H1 (cell line): ENCODE data around the gene SPINK4. TPM values are rescaled to one million over a fixed set of nuclear protein-coding genes. Genes with fewer than 3 reads are reported as not detected.

Experiments
- CTCF ChIA-PET: fragments of 300-600 bp; sonication (Branson Sonifier 250); formaldehyde crosslinking; loops from one replicate; lab custom pipeline; 2021; ENCODE audit not compliant: partially characterized antibody; lab: Charles Lee
- POLR2A ChIA-PET: fragments of 300-600 bp; sonication (Branson Sonifier 250); formaldehyde crosslinking; loops from one replicate; lab custom pipeline; 2021; ENCODE audit warnings: inconsistent platforms; ENCODE audit not compliant: partially characterized antibody; lab: Charles Lee
- DNase-seq, 2 experiments: peaks; one replicate each; pipeline versions ENCODE4 v3.0.0 to v3.0.0-alpha.2; 2010 to 2022; ENCODE audit warnings: low spot score in 2 of 2, low read depth in 1 of 2, mixed read lengths in 1 of 2
- FAIRE-seq: peaks from 2 replicates; lab custom pipeline; 2011; peaks lifted over from hg19 to GRCh38; lab: Jason Lieb, UNC
- H2AFZ ChIP-seq: 2 replicates; pipeline ENCODE4 v1.8.1; 2012; ENCODE audit warnings: low read length, inconsistent platforms
- H2AK5ac ChIP-seq: 2 replicates; pipeline ENCODE4 v1.6.1; 2013; ENCODE audit warnings: low read depth, low read length
- H2BK120ac ChIP-seq: replicated peaks from 2 replicates; pipeline ENCODE3; 2013; ENCODE audit warnings: low read depth, low read length, inconsistent platforms
- H2BK12ac ChIP-seq: 2 replicates; pipeline ENCODE4 v1.6.1; 2013; ENCODE audit warnings: low read depth, low read length
- H2BK15ac ChIP-seq: 2 replicates; pipeline ENCODE4 v1.6.1; 2013; ENCODE audit warnings: low read length
- H2BK20ac ChIP-seq: 2 replicates; pipeline ENCODE4 v1.6.1; 2013; ENCODE audit warnings: low read length
- H2BK5ac ChIP-seq: 2 replicates; pipeline ENCODE4 v1.6.1; 2013; ENCODE audit warnings: low read depth, low read length
- H3K14ac ChIP-seq: 2 replicates; pipeline ENCODE4 v1.6.1; 2013; ENCODE audit warnings: inconsistent platforms; ENCODE audit not compliant: insufficient read length
- H3K18ac ChIP-seq: 2 replicates; pipeline ENCODE4 v1.6.1; 2013; ENCODE audit warnings: low read length; ENCODE audit errors: extremely low read depth
- H3K23ac ChIP-seq: 2 replicates; pipeline ENCODE4 v1.6.1; 2013; ENCODE audit warnings: inconsistent platforms; ENCODE audit not compliant: insufficient read length
- H3K23me2 ChIP-seq: 2 replicates; pipeline ENCODE4 v1.6.1; 2013; ENCODE audit warnings: low read depth, low read length
- H3K27ac ChIP-seq: 2 replicates; pipeline ENCODE4 v1.6.1; 2011; ENCODE audit warnings: low read depth, low read length, inconsistent platforms
- H3K27me3 ChIP-seq, 4 experiments: replicated peaks in 1 of 4; 1 replicate in 1 of 4; 2 replicates in 3 of 4; pipeline versions ENCODE4 v1.6.1 to v1.8.1; 2011 to 2013; ENCODE audit warnings: low read length in 3 of 4, mild to moderate bottlenecking in 3 of 4, inconsistent platforms in 2 of 4, mixed read lengths in 2 of 4, moderate library complexity in 1 of 4; ENCODE audit not compliant: control insufficient read depth in 3 of 4, insufficient read depth in 3 of 4; ENCODE audit errors: extremely low read depth in 1 of 4
- H3K36me3 ChIP-seq, 4 experiments: 2 replicates each; pipeline versions ENCODE4 v1.6.1 to v1.8.1; 2011 to 2013; ENCODE audit warnings: mild to moderate bottlenecking in 4 of 4, low read length in 3 of 4, moderate library complexity in 2 of 4, control low read depth in 1 of 4, inconsistent platforms in 1 of 4; ENCODE audit not compliant: insufficient read depth in 4 of 4, control insufficient read depth in 2 of 4
- H3K4ac ChIP-seq: replicated peaks from 2 replicates; pipeline ENCODE3; 2013; ENCODE audit warnings: low read length, low read depth, mixed read lengths, inconsistent platforms; ENCODE audit not compliant: insufficient read length
- H3K4me1 ChIP-seq, 4 experiments: replicated peaks in 1 of 4; 1 replicate in 1 of 4; 2 replicates in 3 of 4; pipeline versions ENCODE4 v1.6.1 to v1.8.1; 2011 to 2013; ENCODE audit warnings: low read length in 3 of 4, inconsistent platforms in 2 of 4, mixed read lengths in 1 of 4; ENCODE audit not compliant: insufficient read depth in 4 of 4, control insufficient read depth in 3 of 4
- H3K4me2 ChIP-seq, 2 experiments: 2 replicates each; pipeline versions ENCODE4 v1.6.1 to v1.8.1; 2011 to 2013; ENCODE audit warnings: low read depth in 2 of 2, low read length in 2 of 2, control low read depth in 1 of 2, inconsistent platforms in 1 of 2, mild to moderate bottlenecking in 1 of 2; ENCODE audit not compliant: insufficient read depth in 1 of 2
- H3K4me3 ChIP-seq, 4 experiments: fragments of 200-600, 300-600 bp in 1 of 4; sonication (generic), shearing (Covaris generic), sonication (Bioruptor Twin) in 1 of 4; 2 replicates each; pipeline versions ENCODE4 v1.5.1 to v1.8.1; 2011 to 2016; ENCODE audit warnings: low read length in 4 of 4, low read depth in 3 of 4, control low read depth in 2 of 4, inconsistent platforms in 2 of 4, mild to moderate bottlenecking in 2 of 4, mixed read lengths in 1 of 4, moderate library complexity in 1 of 4; ENCODE audit not compliant: insufficient read depth in 2 of 4; ENCODE audit errors: extremely low read depth in 1 of 4
- H3K56ac ChIP-seq: replicated peaks from 2 replicates; pipeline ENCODE3; 2013; ENCODE audit warnings: low read depth, mild to moderate bottlenecking, mixed read lengths, low read length, inconsistent platforms; ENCODE audit not compliant: insufficient read length
- H3K79me1 ChIP-seq: 2 replicates; pipeline ENCODE4 v1.6.1; 2013; ENCODE audit warnings: low read depth, low read length, control low read depth
- H3K79me2 ChIP-seq, 2 experiments: 2 replicates each; pipeline versions ENCODE4 v1.6.1 to v1.8.1; 2012 to 2013; ENCODE audit warnings: low read length in 2 of 2, mild to moderate bottlenecking in 2 of 2, inconsistent platforms in 1 of 2; ENCODE audit not compliant: insufficient read depth in 2 of 2, control insufficient read depth in 1 of 2
- H3K9ac ChIP-seq, 4 experiments: replicated peaks in 1 of 4; 1 replicate in 1 of 4; 2 replicates in 3 of 4; pipeline versions ENCODE4 v1.6.1 to v1.8.1; 2011 to 2013; ENCODE audit warnings: low read depth in 3 of 4, low read length in 3 of 4, control low read depth in 2 of 4, mild to moderate bottlenecking in 2 of 4, moderate library complexity in 2 of 4, inconsistent platforms in 1 of 4; ENCODE audit errors: extremely low read depth in 1 of 4
- H3K9me3 ChIP-seq, 2 experiments: 2 replicates each; pipeline versions ENCODE4 v1.6.1 to v1.8.1; 2012 to 2013; ENCODE audit warnings: mild to moderate bottlenecking in 2 of 2, moderate library complexity in 2 of 2, control low read depth in 1 of 2, inconsistent platforms in 1 of 2, low read depth in 1 of 2, low read length in 1 of 2, mixed read lengths in 1 of 2; ENCODE audit not compliant: insufficient read depth in 2 of 2
- H4K20me1 ChIP-seq, 2 experiments: replicated peaks in 1 of 2; 2 replicates each; pipeline versions ENCODE3 to v1.8.1; 2011 to 2013; ENCODE audit warnings: inconsistent platforms in 2 of 2, low read length in 2 of 2, mild to moderate bottlenecking in 1 of 2; ENCODE audit not compliant: insufficient read depth in 2 of 2, control insufficient read depth in 1 of 2
- H4K5ac ChIP-seq: 2 replicates; pipeline ENCODE4 v1.6.1; 2013; ENCODE audit warnings: low read length, low read depth, mixed read lengths, inconsistent platforms; ENCODE audit not compliant: insufficient read length
- H4K8ac ChIP-seq: 2 replicates; pipeline ENCODE4 v1.8.0; 2013; ENCODE audit warnings: mild to moderate bottlenecking, moderate library complexity, low read length, inconsistent platforms; ENCODE audit not compliant: insufficient read depth; ENCODE audit errors: extremely low read depth
- H4K91ac ChIP-seq: replicated peaks from 2 replicates; pipeline ENCODE3; 2013; ENCODE audit warnings: low read length, mixed read lengths, inconsistent platforms; ENCODE audit not compliant: insufficient read length
- HDAC6 ChIP-seq: IDR thresholded peaks from one replicate; pipeline ENCODE4 v1.7.1; 2012; ENCODE audit warnings: low read depth, mild to moderate bottlenecking, inconsistent platforms, low read length, moderate library complexity
- SAP30 ChIP-seq: fragments of 300-600 bp; sonication (generic); IDR thresholded peaks from 2 replicates; pipeline ENCODE4 v1.7.1; 2012; ENCODE audit warnings: low read length, moderate library complexity, mild to moderate bottlenecking, inconsistent platforms; ENCODE audit not compliant: insufficient read depth, insufficient replicate concordance
- SUZ12 ChIP-seq: fragments of 200-600 bp; sonication (generic); IDR thresholded peaks from 2 replicates; pipeline ENCODE4 v1.6.1; 2012; ENCODE audit warnings: mild to moderate bottlenecking, inconsistent platforms, low read length, moderate library complexity, mixed read lengths
- WGBS, 2 experiments: shearing (Covaris generic) in 1 of 2; methylation state at CpG; one replicate each; pipeline versions ENCODE4 v1.1.6 to v1.1.7; 2013 to 2015; ENCODE audit warnings: low lambda C conversion rate in 2 of 2, mixed read lengths in 2 of 2, inconsistent platforms in 1 of 2, low coverage in 1 of 2, missing lambda C conversion rate in 1 of 2; ENCODE audit not compliant: insufficient replicate concordance in 2 of 2, insufficient coverage in 1 of 2, insufficient read length in 1 of 2; ENCODE audit errors: extremely low coverage in 1 of 2, missing lambda C conversion rate in 1 of 2; 5-methylcytosine and 5-hydroxymethylcytosine counted together
- polyA plus RNA-seq, 7 experiments: library from polyadenylated mRNA; depleted of rRNA in 3 of 7; stranded (reverse) in 5 of 7; unstranded in 2 of 7; fragments of >200 nt in 5 of 7; fragments of 200-250 nt in 2 of 7; gene quantifications; 1 replicate in 5 of 7; 2 replicates in 1 of 7; 4 replicates in 1 of 7; pipeline versions ENCODE4 v1.2.1 to v1.2.3, GENCODE V29; 2011 to 2013; ENCODE audit warnings: missing spikeins in 2 of 7, mixed read lengths in 2 of 7
- total RNA-seq: library from RNA; stranded (reverse); fragmentation: NEBNext Ultra II Directional; extraction: Animal tissue kit (Norgen Biotek cat#: 25700); gene quantifications from 2 replicates; pipeline ENCODE4 v1.2.1, GENCODE V29; 2021

Gene SPINK4
- total and polyA plus RNA-seq, 2 of the 8 experiments (the other 6 are each of a cell fraction or from before 2014, with no cell fraction given), result not detected

GRCh38 chr9:33241298-33241697 is 1.3 kb downstream of the SPINK4 start:
- H2BK5ac ChIP-seq, result no peak overlapping the region
- H2BK120ac ChIP-seq, result no peak overlapping the region
- H3K27ac ChIP-seq, result no peak overlapping the region
- H3K4me2 ChIP-seq, result no peak overlapping the region
- no peaks in the 10 kb centered on the region for H3K36me3 ChIP-seq
- H4K91ac ChIP-seq, result no peak overlapping the region
- POLR2A ChIA-PET, result interaction anchor here (1.0 to 2.4 kb wide), 4 partner anchors 9 to 216 kb away, joined by 3 to 7 read pairs (median 4); partner anchors contain the start of genes DNAJA1 and NFX1
- no peaks in the 10 kb centered on the region for H3K9me3 ChIP-seq
- H3K27me3 ChIP-seq, result no peaks in the 10 kb centered on the region
- H2BK12ac ChIP-seq, result no peak overlapping the region
- no peaks in the 10 kb centered on the region for H3K4me1 ChIP-seq
- no peak overlapping the region for H2AFZ ChIP-seq
- no peak overlapping the region for H3K4me3 ChIP-seq
- no peak overlapping the region for H3K9ac ChIP-seq
- no peak overlapping the region for H2BK20ac ChIP-seq
- no peak overlapping the region for H4K5ac ChIP-seq
- CTCF ChIA-PET, result interaction anchor here (1.4 kb wide), 1 partner anchor 8 kb away, joined by 5 read pairs; no protein-coding TSS in a partner anchor
- H3K56ac ChIP-seq, result no peak overlapping the region
- H3K23me2 ChIP-seq, result no peaks in the 10 kb centered on the region
- H3K14ac ChIP-seq, result no peak overlapping the region
- DNase-seq, result no peak
- no peaks in the 10 kb centered on the region for H4K20me1 ChIP-seq
- H3K79me2 ChIP-seq, result no peaks in the 10 kb centered on the region
- no peak overlapping the region for H3K4ac ChIP-seq
- H3K23ac ChIP-seq, result no peak overlapping the region
- no peak overlapping the region for H3K18ac ChIP-seq
- H3K79me1 ChIP-seq, result no peaks in the 10 kb centered on the region
- no peak overlapping the region for H2AK5ac ChIP-seq
- H2BK15ac ChIP-seq, result no peak overlapping the region
- 92% methylated on average over 5 of the region's 5 CpGs; no CpG with 5 or more reads in 1 of the 2 experiments for WGBS, 2 experiments
- no peak overlapping the region for H4K8ac ChIP-seq
- no peak for FAIRE-seq
- TF ChIP-seq SUZ12, result no peak
- no peak for TF ChIP-seq SAP30
- no peak for TF ChIP-seq HDAC6
